ENCODE measurements around the gene ZNF225. TPM values are rescaled to one million over a fixed set of nuclear protein-coding genes. Genes with fewer than 3 reads are reported as not detected.
"Not testable (repeated sequence)": the region's sequence is repeated elsewhere in the genome, so short reads cannot be mapped to it uniquely, and the experiment has no call there.

The ZNF225 gene
- total RNA-seq, 1 donor from 2014 or later: 5.1 TPM

GRCh38 chr19:44163789-44164188 lies 50.6 kb downstream of the ZNF225 start:
- no peak for DNase-seq (ENCODE audit: low spot score)

- no peak for DNase-seq (ENCODE audit: low spot score)
Observed at GRCh38 chr19:44164327-44164672, 51.1 kb downstream of the ZNF225 start.

- DNase-seq (ENCODE audit: low spot score): peak; percentile 91
Observed at GRCh38 chr19:44164673-44165512, 51.7 kb downstream of the ZNF225 start, which contains the start of gene ZNF226. Gene ZNF226, plus strand, starts transcription at chr19:44165100. Its CDS starts 4,981 bp downstream, at chr19:44170081.

GRCh38 chr19:44170660-44171059 lies 57.5 kb downstream of the ZNF225 start:
- DNase-seq (ENCODE audit: low spot score): not testable (repeated sequence)

- DNase-seq (ENCODE audit: low spot score): no peak
Observed at GRCh38 chr19:44176590-44176989, 63.4 kb downstream of the ZNF225 start.

GRCh38 chr19:44180968-44181367 lies 67.8 kb downstream of the ZNF225 start:
- DNase-seq (ENCODE audit: low spot score): no peak

- no peak for DNase-seq (ENCODE audit: low spot score)
Observed at GRCh38 chr19:44182145-44182544, 68.9 kb downstream of the ZNF225 start.

Other genes with a start within 250 kb of the ZNF225 start
- 4.8 TPM for gene ZNF404, start 229.4 kb upstream of the ZNF225 start, total RNA-seq
- gene ZNF45, start 178.1 kb upstream of the ZNF225 start, total RNA-seq: 15.9 TPM
- 6.8 TPM for gene ZNF221, start 162.2 kb upstream of the ZNF225 start, total RNA-seq
- gene ZNF155, start 129.2 kb upstream of the ZNF225 start, total RNA-seq: 9.1 TPM
- gene ZNF230, start 110.4 kb upstream of the ZNF225 start, total RNA-seq: 8.8 TPM
- gene ZNF222, start 88.0 kb upstream of the ZNF225 start, total RNA-seq: 4.9 TPM
- gene ZNF223, start 61.4 kb upstream of the ZNF225 start, total RNA-seq: 16.9 TPM
- 2.0 TPM for gene ZNF284, start 41.2 kb upstream of the ZNF225 start, total RNA-seq
- gene ZNF224, start 19.0 kb upstream of the ZNF225 start, total RNA-seq: 32.6 TPM
- gene ZNF234, start 28.2 kb downstream of the ZNF225 start, total RNA-seq: 16.1 TPM
- 30.8 TPM for gene ZNF226, start 51.7 kb downstream of the ZNF225 start, total RNA-seq
- gene ZNF227, start 99.1 kb downstream of the ZNF225 start, total RNA-seq: 22.4 TPM
- gene ZNF233, start 146.5 kb downstream of the ZNF225 start, total RNA-seq: 2.5 TPM
- 8.4 TPM for gene ZNF235, start 191.6 kb downstream of the ZNF225 start, total RNA-seq
- 8.7 TPM for gene ZNF112, start 243.3 kb downstream of the ZNF225 start, total RNA-seq